ENCODE measurements around the gene PPP2R1A.
"Not testable (repeated sequence)": the region's sequence is repeated elsewhere in the genome, so short reads cannot be mapped to it uniquely, and the experiment has no call there.

- not testable (repeated sequence) for TF ChIP-seq CTCF (conservative IDR thresholded peaks at IDR 0.05); EZH2 (IDR thresholded peaks at IDR 0.05; ENCODE audit: low read depth)
Measured at GRCh38 chr19:52200755-52201391, 11.0 kb downstream of the PPP2R1A start.
